ENCODE measurements around the gene PPFIA3. TPM values are rescaled to one million over a fixed set of nuclear protein-coding genes. Genes with fewer than 3 reads are reported as not detected.

The PPFIA3 gene
- total and polyA plus RNA-seq, 2 donors from 2014 or later: 7.1 to 20.0 TPM

- Histone ChIP-seq H3K9me3 (ENCODE audit: control insufficient read depth in 2 of 3, insufficient read depth in 1 of 3, low read length in 3 of 3) (peaks cover 0 to 1% (median 0%) of the 10 kb centered on the region in 3 donors), H3K4me3 (ENCODE audit: low read length in 3 of 3) (no peak overlapping the region), H3K9ac (ENCODE audit: low read length in 3 of 3) (no peak overlapping the region), H3K27me3 (ENCODE audit: control insufficient read depth, insufficient read depth, low read length) (no peaks in the 10 kb centered on the region), H3K27ac (ENCODE audit: low read depth in 2 of 2, low read length in 2 of 2) (no peak overlapping the region), H3K36me3 (ENCODE audit: control insufficient read depth in 2 of 3, insufficient read depth in 3 of 3, low read length in 3 of 3) (peaks cover 0 to 16% (median 2%) of the 10 kb centered on the region in 3 donors), H3K4me1 (ENCODE audit: control insufficient read depth in 2 of 3, insufficient read depth in 2 of 3, low read depth in 1 of 3, low read length in 3 of 3) (no peaks in the 10 kb centered on the region)
- intact Hi-C loops (cut with DNase I): no loop called here
- FAIRE-seq (no peak), DNase-seq (no peak)
- TF ChIP-seq CTCF (IDR thresholded peaks at IDR 0.05; ENCODE audit: borderline replicate concordance, extremely low read depth, insufficient read depth): no peak
Observed at GRCh38 chr19:49182848-49183375, 63.6 kb downstream of the PPFIA3 start.

- H3K4me1 ChIP-seq (ENCODE audit: control insufficient read depth in 2 of 3, insufficient read depth in 2 of 3, low read depth in 1 of 3, low read length in 3 of 3): peaks cover 0 to 7% (median 0%) of the 10 kb centered on the region in 3 donors
- DNase-seq (no peak), FAIRE-seq (no peak)
- intact Hi-C loops (cut with DNase I): no loop called here
- peaks cover 0 to 45% (median 15%) of the 10 kb centered on the region in 3 donors for H3K36me3 ChIP-seq (ENCODE audit: control insufficient read depth in 2 of 3, insufficient read depth in 3 of 3, low read length in 3 of 3)
- H3K9ac ChIP-seq (ENCODE audit: low read length in 3 of 3): no peak overlapping the region
- H3K4me3 ChIP-seq (ENCODE audit: low read length in 3 of 3): no peak overlapping the region
- no peaks in the 10 kb centered on the region for H3K27me3 ChIP-seq (ENCODE audit: control insufficient read depth, insufficient read depth, low read length)
- H3K27ac ChIP-seq (ENCODE audit: low read depth in 2 of 2, low read length in 2 of 2): no peak overlapping the region
- H3K9me3 ChIP-seq (ENCODE audit: control insufficient read depth in 2 of 3, insufficient read depth in 1 of 3, low read length in 3 of 3): peaks cover 0 to 1% (median 0%) of the 10 kb centered on the region in 3 donors
- no peak for TF ChIP-seq CTCF (IDR thresholded peaks at IDR 0.05; ENCODE audit: borderline replicate concordance, extremely low read depth, insufficient read depth)
Observed at GRCh38 chr19:49186108-49186507, 66.8 kb downstream of the PPFIA3 start.

DNA sequence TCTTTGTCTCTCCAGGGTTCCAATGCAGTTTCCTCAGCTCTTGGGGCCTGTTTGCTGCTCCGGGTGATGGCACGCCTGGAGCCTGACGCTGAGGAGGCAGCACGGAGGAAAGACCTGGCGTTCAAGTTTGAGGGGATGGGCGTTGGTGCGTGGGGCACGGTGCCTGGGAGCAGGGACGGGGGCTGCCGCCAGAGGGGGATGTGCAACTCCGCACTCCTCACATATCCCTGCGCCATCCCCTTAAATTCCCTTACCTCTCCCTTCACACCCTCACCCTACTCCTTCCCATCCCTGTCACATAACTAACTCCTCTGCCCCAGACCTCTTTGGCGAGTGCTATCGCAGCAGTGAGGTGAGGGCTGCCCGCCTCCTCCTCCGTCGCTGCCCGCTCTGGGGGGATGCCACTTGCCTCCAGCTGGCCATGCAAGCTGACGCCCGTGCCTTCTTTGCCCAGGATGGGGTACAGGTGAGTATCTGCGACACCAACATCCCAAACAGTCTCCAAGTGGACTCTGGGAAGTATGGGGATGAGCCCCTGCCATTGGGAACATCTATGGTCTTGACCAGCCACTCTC is 69.4 kb downstream of the PPFIA3 start:
- peak overlapping the region in 1 of 2 donors; percentile 11 for H3K27ac ChIP-seq (ENCODE audit: low read depth in 2 of 2, low read length in 2 of 2)
- H3K9me3 ChIP-seq (ENCODE audit: control insufficient read depth in 2 of 3, insufficient read depth in 1 of 3, low read length in 3 of 3): no peaks in the 10 kb centered on the region
- H3K4me3 ChIP-seq (ENCODE audit: low read length in 3 of 3): no peak overlapping the region
- TF ChIP-seq CTCF (IDR thresholded peaks at IDR 0.05; ENCODE audit: borderline replicate concordance, extremely low read depth, insufficient read depth): no peak
- H3K27me3 ChIP-seq (ENCODE audit: control insufficient read depth, insufficient read depth, low read length): no peaks in the 10 kb centered on the region
- DNase-seq (no peak), FAIRE-seq (no peak)
- H3K9ac ChIP-seq (ENCODE audit: low read length in 3 of 3): no peak overlapping the region
- intact Hi-C loops (cut with DNase I): no loop called here
- peaks cover 0 to 7% (median 0%) of the 10 kb centered on the region in 3 donors for H3K4me1 ChIP-seq (ENCODE audit: control insufficient read depth in 2 of 3, insufficient read depth in 2 of 3, low read depth in 1 of 3, low read length in 3 of 3)
- peaks cover 0 to 49% (median 15%) of the 10 kb centered on the region in 3 donors for H3K36me3 ChIP-seq (ENCODE audit: control insufficient read depth in 2 of 3, insufficient read depth in 3 of 3, low read length in 3 of 3)

Data from kidney (tissue), 14 donors.